MCF 10A (cell line): ENCODE results near the gene TAOK3. TPM values are rescaled to one million over a fixed set of nuclear protein-coding genes. Genes with fewer than 3 reads are reported as not detected.

Source experiments
- BruUV-seq: library from RNA; stranded (reverse); fragments of 400-500 nt; replicated peaks from 2 replicates; lab custom pipeline; 2021; lab: Mats Ljungman, UMichigan
- CTCF ChIA-PET: fragments of 300-600 bp; sonication (Branson Sonifier 250); formaldehyde crosslinking; extraction: SDS; loops from one replicate; lab custom pipeline; 2021; ENCODE audit warnings: antibody characterized with exemption, inconsistent platforms; lab: Yijun Ruan, JAX
- POLR2A ChIA-PET: fragments of 300-600, 350-650 bp; sonication (Branson Sonifier 250); formaldehyde crosslinking; extraction: SDS; loops from one replicate; lab custom pipeline; 2020; ENCODE audit warnings: antibody characterized with exemption, inconsistent platforms; lab: Yijun Ruan, JAX
- DNase-seq: peaks from one replicate; pipeline ENCODE4 v3.0.0-alpha.2; 2018; ENCODE audit not compliant: unreplicated experiment
- H3K27ac Mint-ChIP-seq: one replicate; pipeline ENCODE4 v1.8.0; 2022; ENCODE audit warnings: mild to moderate bottlenecking, low read depth, mixed read lengths; ENCODE audit not compliant: unreplicated experiment
- H3K27me3 Mint-ChIP-seq: one replicate; pipeline ENCODE4 v1.8.0; 2022; ENCODE audit warnings: mixed read lengths; ENCODE audit not compliant: insufficient read depth, unreplicated experiment
- H3K36me3 Mint-ChIP-seq: one replicate; pipeline ENCODE4 v1.8.0; 2022; ENCODE audit warnings: mild to moderate bottlenecking, moderate library complexity, mixed read lengths; ENCODE audit not compliant: insufficient read depth, unreplicated experiment
- H3K4me1 Mint-ChIP-seq: one replicate; pipeline ENCODE4 v1.8.0; 2022; ENCODE audit warnings: mixed read lengths; ENCODE audit not compliant: insufficient read depth, unreplicated experiment
- H3K4me3 Mint-ChIP-seq: one replicate; pipeline ENCODE4 v1.8.0; 2022; ENCODE audit warnings: mild to moderate bottlenecking, moderate library complexity, mixed read lengths; ENCODE audit not compliant: unreplicated experiment
- H3K9me3 Mint-ChIP-seq: one replicate; pipeline ENCODE4 v1.8.0; 2022; ENCODE audit warnings: mixed read lengths; ENCODE audit not compliant: unreplicated experiment
- CTCF ChIP-seq: fragments of 200-600 bp; IDR thresholded peaks from one replicate; pipeline ENCODE4 v1.8.0; 2022; ENCODE audit warnings: antibody characterized with exemption, mild to moderate bottlenecking; ENCODE audit not compliant: unreplicated experiment
- intact Hi-C: fragments of 100-400 bp; cut with micrococcal nuclease; formaldehyde crosslinking; loops from 2 replicates; pipeline ENCODE4 v1.14.1; 2022
- total RNA-seq: library from RNA; stranded (reverse); gene quantifications from 2 replicates; pipeline ENCODE4 v1.2.3, GENCODE V29; 2022

The TAOK3 gene
- total RNA-seq, 1 experiment from 2014 or later: 28.6 TPM

- CTCF ChIA-PET: no interaction called here
- H3K27ac Mint-ChIP-seq: no peak overlapping the region
These were observed 75.4 kb downstream of the TAOK3 start for GRCh38 chr12:118297284-118297683.

DNA sequence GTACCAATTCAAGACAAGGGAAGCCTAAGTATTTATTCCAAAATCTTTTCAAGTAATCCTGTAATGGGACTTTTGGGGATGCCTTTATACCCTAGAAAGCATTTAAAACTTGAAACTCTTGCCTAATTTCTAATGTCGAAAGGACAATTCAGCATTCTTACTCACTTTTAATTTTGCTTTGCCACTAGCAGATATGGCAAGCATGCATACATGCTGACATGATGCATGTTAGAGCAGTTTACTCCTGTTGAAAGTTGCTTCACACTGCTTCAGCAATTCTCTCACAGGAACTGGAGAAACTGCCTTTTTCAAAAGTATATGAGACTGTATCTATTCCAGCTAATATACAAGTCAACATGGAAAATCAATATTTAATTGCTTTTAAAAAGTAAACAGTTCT is 79.9 kb downstream of the TAOK3 start:
- H3K4me1 Mint-ChIP-seq: no peaks in the 10 kb centered on the region
- H3K27ac Mint-ChIP-seq: no peak overlapping the region
- intact Hi-C loops: no loop called here
- no peaks in the 10 kb centered on the region for H3K36me3 Mint-ChIP-seq
- no peak for TF ChIP-seq CTCF
- no peaks in the 10 kb centered on the region for H3K9me3 Mint-ChIP-seq
- DNase-seq: no peak
- H3K27me3 Mint-ChIP-seq: no peaks in the 10 kb centered on the region
- ChIA-PET CTCF (interaction anchor here (0.6 kb wide), 1 partner anchor 78 kb away, joined by 3 read pairs; no protein-coding TSS in a partner anchor), POLR2A (interaction anchor here (0.6 kb wide), 2 partner anchors 27 to 157 kb away, joined by 3 to 4 read pairs; no protein-coding TSS in a partner anchor)
- BruUV-seq: no TSS peak
- H3K4me3 Mint-ChIP-seq: no peak overlapping the region

More at GRCh38 chr12:118297284-118297683, 75.4 kb downstream of the TAOK3 start:
- POLR2A ChIA-PET: no interaction called here
- Mint-ChIP-seq H3K4me3 (no peak overlapping the region), H3K36me3 (peaks cover 6% of the 10 kb centered on the region), H3K27me3 (no peaks in the 10 kb centered on the region), H3K4me1 (peaks cover 6% of the 10 kb centered on the region), H3K9me3 (no peaks in the 10 kb centered on the region)
- no peak for DNase-seq
- no peak for TF ChIP-seq CTCF
- intact Hi-C loops: no loop called here
- BruUV-seq: no TSS peak

GRCh38 chr12:118290130-118290529 is 82.6 kb downstream of the TAOK3 start:
- Mint-ChIP-seq H3K4me3 (no peak overlapping the region), H3K27ac (no peak overlapping the region), H3K36me3 (no peaks in the 10 kb centered on the region), H3K4me1 (no peaks in the 10 kb centered on the region), H3K9me3 (no peaks in the 10 kb centered on the region), H3K27me3 (no peaks in the 10 kb centered on the region)
- no TSS peak for BruUV-seq
- CTCF ChIA-PET: interaction anchor here (0.9 to 1.1 kb wide), 4 partner anchors 9 to 122 kb away, joined by 3 to 4 read pairs (median 4); no protein-coding TSS in a partner anchor
- intact Hi-C loops: no loop called here
- POLR2A ChIA-PET: interaction anchor here (0.7 kb wide), 1 partner anchor 19 kb away, joined by 3 read pairs; no protein-coding TSS in a partner anchor
- no peak for DNase-seq
- no peak for TF ChIP-seq CTCF

GRCh38 chr12:118288174-118288573 is 84.5 kb downstream of the TAOK3 start:
- no peak for TF ChIP-seq CTCF
- ChIA-PET POLR2A (no interaction called here), CTCF (interaction anchor here (1.0 kb wide), 1 partner anchor 106 kb away, joined by 3 read pairs; no protein-coding TSS in a partner anchor)
- Mint-ChIP-seq H3K27me3 (no peaks in the 10 kb centered on the region), H3K27ac (no peak overlapping the region), H3K9me3 (no peaks in the 10 kb centered on the region), H3K36me3 (no peaks in the 10 kb centered on the region), H3K4me1 (no peaks in the 10 kb centered on the region), H3K4me3 (no peak overlapping the region)
- intact Hi-C loops: no loop called here
- no TSS peak for BruUV-seq
- DNase-seq: no peak
